ENCODE measurements around the gene LHPP.

Gene LHPP

DNA sequence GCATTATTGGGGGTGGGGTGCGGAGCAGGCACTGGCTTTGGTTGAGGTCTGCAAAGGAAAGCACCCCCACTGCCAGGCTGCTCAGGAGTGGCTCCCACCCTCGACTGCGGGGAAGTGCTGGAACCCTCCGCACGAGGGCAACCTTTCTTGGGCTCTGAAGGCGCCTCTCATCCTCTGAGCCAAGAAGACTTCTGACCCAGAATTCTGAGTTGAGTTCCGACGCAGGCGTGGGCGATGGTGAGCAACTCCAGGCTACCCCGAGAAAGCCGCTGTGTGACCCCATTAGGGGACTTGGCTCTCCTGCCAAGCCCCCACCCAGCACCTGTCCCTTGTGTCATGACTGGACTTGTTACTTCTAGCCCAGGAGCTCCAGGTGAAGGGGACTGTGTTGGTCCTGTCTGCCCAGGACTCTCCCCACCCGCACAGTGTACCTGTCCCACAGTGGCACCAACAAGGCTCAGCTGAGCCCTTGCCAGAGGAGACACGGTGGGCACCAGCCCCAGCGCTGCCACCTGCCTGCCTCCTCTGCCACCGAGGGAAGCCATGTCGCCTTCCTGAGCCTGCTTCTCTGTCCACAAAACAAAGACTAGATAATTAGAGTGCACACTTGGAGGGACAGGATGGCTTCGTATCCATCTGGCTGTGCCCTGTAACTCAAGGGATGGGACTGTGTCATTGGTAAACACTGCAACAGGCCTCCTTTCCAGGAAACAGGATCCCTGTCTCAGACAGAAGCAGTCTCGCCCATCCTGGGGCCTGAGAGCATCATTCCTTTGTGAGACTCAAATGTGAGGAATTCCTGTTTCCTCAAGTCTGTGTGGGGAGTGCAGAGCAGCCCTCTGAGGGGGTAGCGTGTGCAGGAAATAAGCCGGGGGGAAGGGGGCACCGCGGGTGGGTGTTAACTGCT, 128.8 kb downstream of the LHPP start:
- Histone ChIP-seq H3K27ac (no peak overlapping the region), H3K9ac (no peak overlapping the region), H3K9me3 (replicated peaks in 1 of 11) (peaks cover 11 to 41% (median 23%) of the 10 kb centered on the region in 11 experiments; a peak in 21 of 22 replicates), H3K4me2 (no peak overlapping the region), H3K4me3 (no peak overlapping the region), H3K4me1 (peaks cover 19 to 46% (median 34%) of the 10 kb centered on the region in 10 experiments), H3K36me3 (no peaks in the 10 kb centered on the region), H4K20me1 (peaks cover 0 to 9% (median 0%) of the 10 kb centered on the region in 11 experiments; a peak in 2 of 22 replicates), H3K27me3 (no peaks in the 10 kb centered on the region)
- no peak for TF ChIP-seq Cebpa-rat (IDR thresholded peaks at IDR 0.05)

DNA sequence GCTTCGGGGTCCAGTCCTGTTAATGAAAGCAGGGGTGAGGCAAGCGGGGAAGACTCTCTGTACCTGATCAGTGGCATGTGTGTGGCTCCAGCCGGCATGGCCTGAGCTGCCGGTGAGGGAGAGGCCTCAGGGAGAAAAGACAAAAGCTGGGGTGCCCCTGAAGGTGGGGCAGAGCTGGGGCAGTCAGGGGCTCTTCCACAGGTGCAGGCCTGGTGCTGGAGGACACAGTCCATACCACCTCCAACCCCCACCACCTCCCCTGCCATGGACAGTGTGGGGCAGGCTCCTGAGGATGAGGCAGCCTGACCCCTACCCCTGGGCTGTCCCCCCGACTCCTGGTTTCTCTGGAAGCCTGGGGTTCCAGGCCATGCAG, 129.5 kb downstream of the LHPP start:
- no peak overlapping the region for H3K9ac ChIP-seq
- peaks cover 19 to 52% (median 41%) of the 10 kb centered on the region in 10 experiments for H3K4me1 ChIP-seq
- H3K36me3 ChIP-seq, result no peaks in the 10 kb centered on the region
- no peak overlapping the region for H3K27ac ChIP-seq
- H3K27me3 ChIP-seq, result 0 out of 22 replicates have a peak, but pooled peaks cover 0 to 3% (median 0%) of the 10 kb centered on the region in 11 experiments
- H3K4me3 ChIP-seq, result no peak overlapping the region
- H3K4me2 ChIP-seq, result no peak overlapping the region
- no peak for TF ChIP-seq Cebpa-rat (IDR thresholded peaks at IDR 0.05)
- H4K20me1 ChIP-seq, result peaks cover 0 to 9% (median 0%) of the 10 kb centered on the region in 11 experiments; a peak in 2 of 22 replicates
- peaks cover 11 to 41% (median 23%) of the 10 kb centered on the region in 11 experiments; a peak in 21 of 22 replicates for H3K9me3 ChIP-seq (replicated peaks in 1 of 11)

DNA sequence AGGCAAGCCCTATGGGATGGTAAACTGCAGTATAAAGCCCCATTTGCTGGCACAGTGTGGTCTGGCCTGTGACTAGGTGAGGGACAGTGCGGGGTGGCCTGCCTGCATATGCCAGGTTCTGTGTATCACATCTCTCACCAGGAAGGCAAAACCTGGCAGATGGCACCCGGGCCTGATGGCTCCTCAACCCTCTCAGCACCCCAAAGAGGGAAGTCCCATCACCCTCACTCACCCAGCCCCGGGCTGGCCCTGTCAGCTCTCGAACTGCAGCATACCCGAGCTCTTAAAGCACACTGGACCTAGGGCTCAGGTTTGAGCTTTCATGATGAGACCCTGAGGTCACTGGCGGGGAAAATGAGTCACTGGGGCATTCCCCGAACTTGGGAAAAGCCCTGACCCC, 130.5 kb downstream of the LHPP start:
- Histone ChIP-seq H3K9me3 (replicated peaks in 1 of 11) (peaks cover 11 to 41% (median 23%) of the 10 kb centered on the region in 11 experiments; a peak in 21 of 22 replicates), H3K9ac (no peak overlapping the region), H3K27me3 (peaks cover 0 to 6% (median 0%) of the 10 kb centered on the region in 11 experiments; a peak in 1 of 22 replicates), H3K27ac (no peak overlapping the region), H4K20me1 (peaks cover 0 to 9% (median 0%) of the 10 kb centered on the region in 11 experiments; a peak in 3 of 22 replicates), H3K36me3 (no peaks in the 10 kb centered on the region), H3K4me3 (no peak overlapping the region), H3K4me1 (peaks cover 12 to 55% (median 45%) of the 10 kb centered on the region in 10 experiments), H3K4me2 (no peak overlapping the region)
- no peak for TF ChIP-seq Cebpa-rat (IDR thresholded peaks at IDR 0.05)

DNA sequence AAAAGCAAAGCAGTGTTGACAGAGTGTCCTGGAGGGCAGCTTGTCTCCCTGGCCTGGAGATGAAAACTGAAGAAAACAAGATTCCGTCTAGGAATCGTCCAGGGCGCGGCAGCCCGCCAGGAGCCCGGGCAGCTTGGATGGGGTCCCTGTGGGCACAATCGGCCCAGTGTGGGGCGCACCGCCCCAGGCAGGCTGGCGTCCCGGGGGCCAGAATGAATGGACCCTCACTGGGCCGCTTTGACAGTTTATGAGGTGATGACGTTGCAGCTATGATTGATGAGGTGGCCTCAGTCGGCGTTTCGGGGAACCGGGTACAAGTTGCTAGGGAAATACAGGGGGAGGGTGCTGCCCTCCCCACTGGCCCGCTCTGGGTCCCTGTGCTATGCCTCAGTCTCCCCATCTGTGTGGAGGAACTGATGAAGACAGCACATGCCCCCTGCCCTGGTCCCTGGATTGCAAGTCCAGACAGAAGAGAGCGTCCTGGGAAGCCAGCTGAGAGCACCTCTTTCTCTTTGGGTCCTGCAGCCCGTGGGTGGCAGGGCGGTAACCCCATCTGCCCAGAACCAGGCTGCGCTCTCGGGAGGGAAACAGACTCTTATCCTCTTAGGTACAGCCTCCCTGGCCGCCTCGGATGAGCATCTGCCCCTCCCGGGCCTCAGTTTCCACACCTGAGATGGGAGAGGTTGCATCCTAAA, 131.3 kb downstream of the LHPP start:
- no peaks in the 10 kb centered on the region for H3K36me3 ChIP-seq
- H3K9ac ChIP-seq, result no peak overlapping the region
- H3K4me1 ChIP-seq, result peaks cover 12 to 56% (median 50%) of the 10 kb centered on the region in 10 experiments
- H3K4me3 ChIP-seq, result no peak overlapping the region
- no peak for TF ChIP-seq Cebpa-rat (IDR thresholded peaks at IDR 0.05)
- peaks cover 0 to 14% (median 0%) of the 10 kb centered on the region in 11 experiments; a peak in 6 of 22 replicates for H3K27me3 ChIP-seq
- peaks cover 11 to 41% (median 23%) of the 10 kb centered on the region in 11 experiments; a peak in 21 of 22 replicates for H3K9me3 ChIP-seq (replicated peaks in 1 of 11)
- H3K27ac ChIP-seq, result no peak overlapping the region
- peaks cover 0 to 14% (median 0%) of the 10 kb centered on the region in 11 experiments; a peak in 5 of 22 replicates for H4K20me1 ChIP-seq
- H3K4me2 ChIP-seq, result no peak overlapping the region

DNA sequence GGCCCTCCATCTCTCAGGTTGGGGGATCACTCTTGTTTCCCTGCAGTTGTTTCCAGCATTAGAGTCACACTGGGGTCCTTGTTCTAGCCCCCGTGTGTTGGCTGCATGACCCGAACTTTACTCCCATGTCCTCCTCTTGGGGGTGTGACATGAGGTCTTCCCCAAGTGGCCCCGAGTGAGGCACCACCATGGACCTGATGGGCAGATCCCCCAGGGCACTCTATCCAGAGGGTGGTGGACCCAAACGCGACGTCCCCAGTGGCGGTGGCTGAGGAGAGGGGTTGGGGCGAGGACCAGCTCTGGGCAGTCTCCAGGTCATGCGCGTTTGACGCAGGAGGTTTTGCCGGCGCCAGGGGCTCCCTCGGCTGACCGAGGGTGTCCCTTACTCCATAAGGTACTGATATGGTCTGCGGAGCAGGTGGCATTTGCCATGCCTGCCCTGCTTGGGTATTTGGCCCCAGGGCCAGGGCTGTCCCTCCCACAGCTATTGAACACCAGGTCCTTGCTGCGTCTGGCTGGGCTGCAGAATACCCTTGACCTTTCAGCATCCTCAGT, 131.9 kb downstream of the LHPP start:
- TF ChIP-seq Cebpa-rat (IDR thresholded peaks at IDR 0.05), result no peak
- no peak overlapping the region for H3K9ac ChIP-seq

DNA sequence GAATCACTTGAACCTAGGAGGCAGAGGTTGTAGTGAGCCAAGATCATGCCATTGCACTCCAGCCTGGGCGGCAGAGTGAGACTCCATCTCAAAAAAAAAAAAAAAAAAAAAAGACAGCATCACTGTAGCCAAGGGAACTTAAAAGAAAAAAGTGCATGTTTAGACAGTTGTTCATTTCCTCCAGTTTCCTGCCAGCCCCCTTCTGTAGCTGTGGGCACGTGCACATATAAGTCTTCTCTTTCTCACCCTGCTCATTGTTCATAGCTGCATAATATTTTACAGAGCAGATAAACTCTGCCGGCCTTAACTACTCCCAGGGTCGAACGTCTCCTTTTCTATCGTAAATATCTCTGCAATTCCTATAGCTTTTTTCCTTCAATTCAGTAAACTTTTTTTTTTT, 132.6 kb downstream of the LHPP start:
- H4K20me1 ChIP-seq, result peaks cover 0 to 13% (median 0%) of the 10 kb centered on the region in 11 experiments; a peak in 4 of 22 replicates
- H3K4me2 ChIP-seq, result no peak overlapping the region
- H3K4me3 ChIP-seq, result no peak overlapping the region
- H3K9me3 ChIP-seq (replicated peaks in 1 of 11), result peaks cover 11 to 41% (median 23%) of the 10 kb centered on the region in 11 experiments; a peak in 21 of 22 replicates
- no peak overlapping the region for H3K27ac ChIP-seq
- TF ChIP-seq Cebpa-rat (IDR thresholded peaks at IDR 0.05), result no peak
- no peaks in the 10 kb centered on the region for H3K36me3 ChIP-seq
- H3K27me3 ChIP-seq, result peaks cover 0 to 21% (median 0%) of the 10 kb centered on the region in 11 experiments; a peak in 7 of 22 replicates
- H3K9ac ChIP-seq, result no peak overlapping the region
- peaks cover 2 to 56% (median 50%) of the 10 kb centered on the region in 10 experiments for H3K4me1 ChIP-seq

More for the DNA sequence above, 131.9 kb downstream of the LHPP start:
- Histone ChIP-seq H3K36me3 (no peaks in the 10 kb centered on the region), H3K4me1 (peaks cover 10 to 56% (median 50%) of the 10 kb centered on the region in 10 experiments), H3K27me3 (peaks cover 0 to 19% (median 0%) of the 10 kb centered on the region in 11 experiments; a peak in 6 of 22 replicates), H3K4me3 (no peak overlapping the region), H3K4me2 (no peak overlapping the region), H4K20me1 (peaks cover 0 to 19% (median 0%) of the 10 kb centered on the region in 11 experiments; a peak in 5 of 22 replicates), H3K9me3 (replicated peaks in 1 of 11) (peaks cover 11 to 41% (median 23%) of the 10 kb centered on the region in 11 experiments; a peak in 21 of 22 replicates), H3K27ac (no peak overlapping the region)

DNA sequence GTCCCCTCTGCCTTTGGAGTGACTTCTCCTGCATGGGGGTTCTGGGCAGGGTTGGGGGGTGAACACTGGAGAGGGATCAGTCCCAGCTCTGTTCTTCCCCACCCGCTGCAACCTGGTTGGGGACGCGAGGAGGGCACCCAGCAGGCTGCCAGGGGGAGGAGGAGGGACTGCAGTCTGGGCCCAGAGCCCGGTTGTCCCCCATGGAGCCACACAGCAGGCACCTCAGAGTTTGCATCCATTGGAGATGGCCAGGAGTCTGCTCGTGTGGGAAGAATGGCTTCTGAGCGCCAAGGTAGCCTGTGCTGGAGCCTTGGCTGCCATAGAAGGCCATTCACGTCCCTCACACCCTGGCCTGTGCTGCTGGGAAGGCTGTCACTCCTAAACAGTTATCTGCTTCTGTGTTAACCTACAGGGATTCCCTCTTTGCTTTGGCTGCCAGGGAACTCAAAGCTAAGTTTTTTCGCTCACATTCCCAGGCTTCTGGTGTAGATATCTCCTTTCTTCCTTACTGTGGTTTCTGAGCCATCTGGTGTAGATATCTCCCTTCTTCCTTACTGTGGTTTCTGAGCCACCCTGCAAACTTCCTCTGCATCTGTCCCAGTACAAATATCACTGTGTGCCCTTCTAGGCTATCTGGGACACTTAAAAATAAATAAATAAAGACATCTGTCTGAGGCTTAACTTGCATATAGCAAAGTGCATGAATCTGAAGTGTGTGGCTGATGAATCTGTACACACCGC, 133.7 kb downstream of the LHPP start:
- H3K36me3 ChIP-seq, result no peaks in the 10 kb centered on the region

More for the DNA sequence above, 133.7 kb downstream of the LHPP start:
- Histone ChIP-seq H3K9me3 (replicated peaks in 1 of 11) (peaks cover 11 to 41% (median 23%) of the 10 kb centered on the region in 11 experiments; a peak in 21 of 22 replicates), H3K27me3 (peaks cover 0 to 32% (median 0%) of the 10 kb centered on the region in 11 experiments; a peak in 8 of 22 replicates), H3K4me2 (peak overlapping the region in 9 of 11 experiments; percentile 35 to 99 (median 97); a peak in 17 of 22 replicates), H3K4me1 (peaks cover 0 to 62% (median 55%) of the 10 kb centered on the region in 10 experiments; a peak in 18 of 20 replicates), H3K9ac (no peak overlapping the region), H3K27ac (peak overlapping the region in 3 of 11 experiments; percentile 34 to 44 (median 37); a peak in 4 of 22 replicates), H4K20me1 (peaks cover 0 to 20% (median 5%) of the 10 kb centered on the region in 11 experiments; a peak in 11 of 22 replicates), H3K4me3 (no peak overlapping the region)
- TF ChIP-seq Cebpa-rat (IDR thresholded peaks at IDR 0.05), result no peak

All from BLaER1 treated with 17β-estradiol and CSF1 and Interleukin-3, amounts not matched to agents 10 nM and 100 nM (cell line).